ENCODE measurements around the gene MPHOSPH10.

The MPHOSPH10 gene

GRCh38 chr2:71150082-71150816 is 19.8 kb downstream of the MPHOSPH10 start:
- TF ChIP-seq USF1 (IDR thresholded peaks at IDR 0.05) (no peak), CEBPB (IDR thresholded peaks at IDR 0.05) (no peak), EGR1 (IDR thresholded peaks at IDR 0.05) (no peak), YY1 (IDR thresholded peaks at IDR 0.05; ENCODE audit: low read depth) (no peak), MAX (IDR thresholded peaks at IDR 0.05) (no peak), ZBTB7A (IDR thresholded peaks at IDR 0.05; ENCODE audit: low read depth) (no peak), REST (IDR thresholded peaks at IDR 0.05; ENCODE audit: low read depth) (no peak), CREB1 (IDR thresholded peaks at IDR 0.05; ENCODE audit: low read depth) (no peak), EP300 (IDR thresholded peaks at IDR 0.05; ENCODE audit: borderline replicate concordance) (no peak), TAF1 (IDR thresholded peaks at IDR 0.05; ENCODE audit: low read depth) (no peak)

GRCh38 chr2:71151620-71152019 is 21.2 kb downstream of the MPHOSPH10 start:
- TF ChIP-seq NFIC (IDR thresholded peaks at IDR 0.05) (no peak), CEBPB (IDR thresholded peaks at IDR 0.05) (no peak), EGR1 (IDR thresholded peaks at IDR 0.05) (no peak), TAF1 (IDR thresholded peaks at IDR 0.05; ENCODE audit: low read depth) (no peak), REST (IDR thresholded peaks at IDR 0.05; ENCODE audit: low read depth) (no peak), USF1 (IDR thresholded peaks at IDR 0.05) (no peak), CREB1 (IDR thresholded peaks at IDR 0.05; ENCODE audit: low read depth) (no peak), YY1 (IDR thresholded peaks at IDR 0.05; ENCODE audit: low read depth) (no peak), FOXM1 (IDR thresholded peaks at IDR 0.05; ENCODE audit: borderline replicate concordance, low read depth) (no peak), EP300 (IDR thresholded peaks at IDR 0.05; ENCODE audit: borderline replicate concordance) (no peak), ZBTB7A (IDR thresholded peaks at IDR 0.05; ENCODE audit: low read depth) (no peak), TEAD4 (IDR thresholded peaks at IDR 0.05) (no peak), TCF12 (IDR thresholded peaks at IDR 0.05; ENCODE audit: low read depth) (no peak), MAX (IDR thresholded peaks at IDR 0.05) (no peak)

GRCh38 chr2:71153585-71154224 is 23.3 kb downstream of the MPHOSPH10 start:
- no peak for TF ChIP-seq CREB1 (IDR thresholded peaks at IDR 0.05; ENCODE audit: low read depth)
- no peak for TF ChIP-seq EP300 (IDR thresholded peaks at IDR 0.05; ENCODE audit: borderline replicate concordance)
- no peak for TF ChIP-seq FOXM1 (IDR thresholded peaks at IDR 0.05; ENCODE audit: borderline replicate concordance, low read depth)
- no peak for TF ChIP-seq TAF1 (IDR thresholded peaks at IDR 0.05; ENCODE audit: low read depth)
- TF ChIP-seq USF1 (IDR thresholded peaks at IDR 0.05): no peak
- TF ChIP-seq RAD21 (IDR thresholded peaks at IDR 0.05; ENCODE audit: low read depth): no peak
- TF ChIP-seq TEAD4 (IDR thresholded peaks at IDR 0.05): no peak

GRCh38 chr2:71154279-71154678 is 23.8 kb downstream of the MPHOSPH10 start:
- no peak for TF ChIP-seq CREB1 (IDR thresholded peaks at IDR 0.05; ENCODE audit: low read depth)
- no peak for TF ChIP-seq CEBPB (IDR thresholded peaks at IDR 0.05)
- TF ChIP-seq YY1 (IDR thresholded peaks at IDR 0.05; ENCODE audit: low read depth): no peak
- no peak for TF ChIP-seq NFIC (IDR thresholded peaks at IDR 0.05)
- no peak for TF ChIP-seq USF1 (IDR thresholded peaks at IDR 0.05)
- TF ChIP-seq REST (IDR thresholded peaks at IDR 0.05; ENCODE audit: low read depth): no peak

All from Ishikawa (cell line).